Hematopoietic multipotent progenitor cell (in vitro differentiated cells): ENCODE data around the gene LRRC61. TPM values are rescaled to one million over a fixed set of nuclear protein-coding genes. Genes with fewer than 3 reads are reported as not detected.

Experiments
- DNase-seq, 3 donors: peaks; one replicate each; pipeline ENCODE4 v3.0.0-alpha.2; 2011 to 2015; ENCODE audit warnings: low read depth in 2 of 3, low spot score in 2 of 3
- total RNA-seq: library from RNA; depleted of rRNA; stranded (reverse); fragments of >200 nt; gene quantifications from one replicate; pipeline ENCODE4 v1.2.3, GENCODE V29; 2012

Gene LRRC61
- total RNA-seq, 1 donor: 46.6 TPM

DNA sequence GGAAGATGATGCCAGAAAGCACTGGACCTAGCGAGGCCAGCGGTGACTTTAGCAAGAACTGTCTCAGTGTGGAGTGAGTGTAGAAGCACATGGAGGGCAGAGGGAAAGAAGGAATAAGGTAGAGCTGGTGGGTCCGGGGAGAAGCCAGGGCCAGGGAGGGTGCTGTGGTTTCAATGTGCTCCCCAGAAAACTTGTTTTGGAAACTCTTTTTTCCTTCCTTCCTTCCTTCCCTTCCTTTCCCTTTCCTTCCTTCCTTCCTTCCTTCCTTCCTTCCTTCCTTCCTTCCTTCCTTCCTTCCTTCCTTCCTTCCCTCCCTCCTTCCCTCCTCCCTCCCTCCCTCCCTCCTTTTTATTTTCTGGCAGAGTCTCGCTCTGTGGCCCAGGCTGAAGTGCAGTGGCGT, 23.8 kb downstream of the LRRC61 start:
- DNase-seq: no peak

DNA sequence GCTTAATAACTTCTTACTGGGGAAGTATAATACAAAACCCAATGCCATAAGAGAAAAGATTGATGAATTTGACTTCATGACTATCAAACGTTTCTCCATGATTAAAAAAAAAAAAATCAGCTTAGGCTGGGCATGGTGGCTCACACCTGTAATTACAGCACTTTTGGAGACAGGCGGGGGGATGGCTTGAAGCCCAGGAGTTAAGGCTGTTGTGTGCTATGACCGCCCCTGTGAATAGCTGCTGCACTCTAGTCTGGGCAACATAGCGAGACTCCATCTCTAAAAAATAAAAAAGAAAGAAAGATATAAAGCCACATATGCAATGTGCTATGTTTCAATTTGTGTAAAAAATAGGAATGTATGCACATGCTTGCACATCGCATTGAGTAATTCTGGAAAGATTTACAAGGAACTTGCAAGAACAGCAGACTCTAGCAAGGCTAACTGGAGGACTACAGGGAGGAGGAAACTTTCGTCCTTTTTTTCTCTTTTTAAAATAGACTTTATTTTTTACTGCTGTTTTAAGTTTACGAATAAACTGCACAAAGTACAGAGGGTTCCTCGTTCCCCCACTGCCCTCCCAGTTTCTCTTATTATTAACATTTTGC, 28.5 kb downstream of the LRRC61 start:
- DNase-seq: no peak

DNA sequence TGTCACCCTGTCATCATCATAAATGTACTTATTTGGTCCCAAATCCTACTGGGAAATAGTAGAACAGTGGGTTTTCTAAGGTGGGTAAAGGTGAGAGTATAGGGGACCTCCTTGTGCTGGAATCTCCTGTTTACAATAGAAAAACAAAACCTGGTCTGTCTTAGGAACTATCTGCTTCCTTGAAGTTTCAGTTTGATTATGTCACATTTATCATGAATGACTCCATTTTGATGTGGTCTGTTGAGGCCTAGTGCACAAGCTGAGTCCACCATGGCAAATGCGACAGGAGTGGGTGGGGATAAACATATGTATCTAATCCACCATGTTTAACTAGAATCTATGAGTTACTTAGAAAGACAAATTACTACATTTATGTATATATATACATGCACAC, 32.5 kb downstream of the LRRC61 start:
- no peak for DNase-seq

- peak in 2 of 3 donors; percentile 67 to 79 for DNase-seq
Measured at GRCh38 chr7:150356265-150356897, 33.2 kb downstream of the LRRC61 start.

DNA sequence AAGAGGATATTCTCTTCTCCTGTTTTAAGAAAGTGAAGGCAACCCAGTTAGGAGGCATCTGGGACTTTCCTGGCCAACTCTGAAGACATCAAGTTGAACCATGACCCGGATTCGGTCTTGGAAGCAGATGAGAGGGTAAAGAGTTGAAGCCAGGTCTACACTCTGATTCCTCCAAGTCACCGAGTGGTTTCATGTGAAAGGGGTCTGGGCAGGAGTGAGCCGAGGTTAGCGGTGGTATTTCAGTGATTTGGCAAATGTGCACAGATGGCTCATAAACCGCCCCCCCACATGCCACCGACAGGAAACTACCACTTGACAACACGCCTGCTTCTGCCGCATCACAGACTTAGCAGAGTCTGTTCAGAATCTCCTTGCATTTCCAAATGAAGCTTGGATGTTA, 34.1 kb downstream of the LRRC61 start:
- peak in 2 of 3 donors; percentile 89 to 97 for DNase-seq

DNA sequence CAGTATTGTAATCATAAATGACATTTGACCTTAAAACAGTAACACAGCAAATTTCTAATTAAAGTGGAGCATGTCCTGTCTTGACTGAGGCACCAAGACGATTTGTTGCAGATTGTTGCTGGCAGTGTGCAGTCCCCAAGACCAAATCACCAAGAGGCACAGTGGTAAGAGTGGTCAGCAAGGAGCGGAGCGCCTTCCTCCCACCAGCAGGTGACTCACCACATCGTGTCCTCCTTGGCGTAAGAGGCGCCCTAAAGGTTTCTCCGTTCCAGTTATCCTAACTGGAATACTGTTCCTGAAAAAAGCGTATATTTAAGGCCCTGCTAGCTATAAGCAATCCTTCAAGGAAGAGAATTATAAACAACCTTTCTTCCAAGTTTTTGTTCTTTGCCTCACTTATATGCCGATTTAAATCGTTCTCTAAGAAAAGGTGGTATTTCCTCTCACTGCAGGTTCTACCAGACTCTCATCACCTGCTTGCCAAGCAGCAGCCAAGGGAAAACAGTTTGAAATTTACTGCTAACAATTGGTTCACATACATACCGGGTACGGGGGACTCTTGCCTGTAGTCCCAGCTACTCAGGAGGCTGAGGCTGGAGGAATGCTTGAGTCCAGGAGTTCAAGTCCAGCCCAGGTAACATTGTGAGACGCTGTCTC, 34.7 kb downstream of the LRRC61 start:
- no peak for DNase-seq

GRCh38 chr7:150358433-150358832, 35.3 kb downstream of the LRRC61 start:
- no peak for DNase-seq

DNA sequence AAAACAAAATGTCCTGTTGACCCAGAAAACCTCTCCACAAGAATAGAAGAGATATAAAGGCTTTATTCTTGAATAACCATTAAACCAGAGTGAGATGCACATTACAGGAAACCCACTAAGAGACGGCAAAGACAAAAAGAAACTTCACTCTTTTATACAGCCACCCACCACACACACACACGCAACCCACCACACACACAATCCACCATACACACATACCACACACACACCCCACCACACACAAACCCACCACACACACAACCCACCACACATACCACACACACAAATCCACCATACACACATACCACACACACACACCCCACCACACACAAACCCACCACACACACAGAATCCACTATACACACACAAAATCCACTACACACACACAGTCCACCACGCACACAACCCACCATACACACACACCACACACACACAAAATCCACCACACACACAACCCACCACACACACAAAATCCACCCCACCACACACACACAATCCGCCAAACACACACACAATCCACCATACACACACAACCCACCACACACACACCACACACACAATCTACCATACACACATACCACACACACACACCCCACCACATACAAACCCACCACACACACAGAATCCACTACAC, 36.0 kb downstream of the LRRC61 start:
- DNase-seq: no peak

DNA sequence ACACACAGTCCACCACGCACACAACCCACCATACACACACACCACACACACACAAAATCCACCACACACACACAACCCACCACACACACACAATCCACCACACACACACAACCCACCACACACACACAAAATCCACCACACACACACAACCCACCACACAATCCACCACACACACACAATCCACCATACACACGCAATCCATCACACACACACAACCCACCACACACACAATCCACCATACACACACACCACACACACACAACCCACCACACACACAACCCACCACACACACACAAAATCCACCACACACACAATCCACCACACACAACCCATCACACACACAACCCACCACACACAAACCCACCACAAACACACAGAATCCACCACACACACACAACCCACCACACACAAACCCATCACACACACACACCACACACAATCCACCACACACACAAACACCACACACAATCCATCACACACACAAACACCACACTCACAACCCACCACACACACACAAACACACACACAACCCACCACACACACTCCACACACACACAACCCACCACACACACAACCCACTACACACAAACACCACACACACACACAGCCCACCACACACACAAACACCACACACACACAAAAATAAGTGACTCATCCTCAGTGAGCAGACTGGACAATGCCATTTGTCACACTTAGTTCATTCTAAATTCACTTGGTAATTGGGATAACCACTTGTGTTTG, 36.6 kb downstream of the LRRC61 start:
- no peak for DNase-seq

GRCh38 chr7:150360363-150361058, 37.4 kb downstream of the LRRC61 start:
- DNase-seq: no peak

- DNase-seq: no peak
Measured at GRCh38 chr7:150361402-150361801, 38.2 kb downstream of the LRRC61 start.

- no peak for DNase-seq
Measured at GRCh38 chr7:150361807-150362621, 38.9 kb downstream of the LRRC61 start.

DNA sequence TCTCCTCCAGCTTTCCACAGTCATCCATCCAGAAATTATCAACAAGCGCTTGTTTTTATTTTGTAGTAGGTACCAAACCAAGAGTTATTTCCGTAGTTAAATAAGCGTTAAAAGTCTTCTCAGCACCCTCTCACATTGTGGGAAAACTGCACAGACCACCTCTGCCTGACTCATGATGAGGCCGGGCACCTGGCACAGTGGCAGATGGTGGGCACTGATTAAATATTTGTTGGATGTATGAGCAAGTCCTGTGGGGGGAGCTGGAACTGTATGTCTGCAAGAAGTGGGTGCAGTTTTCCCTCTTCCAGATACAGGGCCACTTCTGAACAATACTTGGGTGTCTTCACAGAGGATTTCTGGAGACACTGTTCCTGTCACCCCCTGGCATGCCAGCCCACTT, 40.2 kb downstream of the LRRC61 start:
- peak in 2 of 3 donors; percentile 87 to 89 for DNase-seq

DNA sequence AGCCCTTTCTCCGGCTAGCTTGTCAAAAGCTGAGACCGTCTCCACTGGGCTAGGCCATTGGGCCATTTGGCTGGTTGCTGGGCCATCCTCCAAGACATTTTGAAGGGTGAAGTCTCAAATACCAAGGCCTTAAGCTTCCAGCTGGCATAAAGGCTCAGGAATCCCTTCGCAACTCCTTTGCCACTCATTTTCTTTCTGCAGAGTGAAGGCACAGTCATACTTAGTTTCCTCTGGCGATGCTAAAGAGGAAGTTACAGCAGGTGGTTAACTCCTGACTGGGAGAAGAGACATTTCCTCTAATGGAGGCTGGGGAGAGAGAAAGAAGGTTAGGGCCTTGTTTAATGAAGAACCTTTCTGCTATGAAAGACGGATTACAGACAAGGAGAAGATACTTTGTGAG, 40.7 kb downstream of the LRRC61 start:
- peak in 2 of 3 donors; percentile 67 to 86 for DNase-seq

- peak in 1 of 3 donors; percentile 39 for DNase-seq
Measured at GRCh38 chr7:150365194-150365593, 42.0 kb downstream of the LRRC61 start.

- peak in 1 of 3 donors; percentile 88 for DNase-seq
Measured at GRCh38 chr7:150365673-150366398, 42.7 kb downstream of the LRRC61 start.

DNA sequence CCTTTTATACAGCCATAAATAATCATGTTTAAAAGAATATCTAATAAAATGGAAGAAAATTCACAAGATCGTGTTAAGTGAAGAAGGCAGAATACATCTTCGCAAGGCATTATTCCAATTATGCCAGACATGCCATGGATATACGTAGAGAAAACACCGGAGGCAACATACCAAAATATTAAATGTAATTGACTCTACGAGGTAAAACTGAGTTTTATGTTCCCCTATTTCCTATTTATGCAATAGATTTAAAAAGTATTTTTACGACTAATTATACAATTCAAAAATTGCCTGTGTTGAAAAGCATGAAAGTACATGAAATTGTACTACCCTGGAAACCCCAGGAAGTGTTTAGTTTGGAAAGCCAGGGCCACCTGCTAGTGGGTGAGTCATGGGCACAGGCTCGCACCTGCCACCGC, 44.5 kb downstream of the LRRC61 start:
- no peak for DNase-seq

DNA sequence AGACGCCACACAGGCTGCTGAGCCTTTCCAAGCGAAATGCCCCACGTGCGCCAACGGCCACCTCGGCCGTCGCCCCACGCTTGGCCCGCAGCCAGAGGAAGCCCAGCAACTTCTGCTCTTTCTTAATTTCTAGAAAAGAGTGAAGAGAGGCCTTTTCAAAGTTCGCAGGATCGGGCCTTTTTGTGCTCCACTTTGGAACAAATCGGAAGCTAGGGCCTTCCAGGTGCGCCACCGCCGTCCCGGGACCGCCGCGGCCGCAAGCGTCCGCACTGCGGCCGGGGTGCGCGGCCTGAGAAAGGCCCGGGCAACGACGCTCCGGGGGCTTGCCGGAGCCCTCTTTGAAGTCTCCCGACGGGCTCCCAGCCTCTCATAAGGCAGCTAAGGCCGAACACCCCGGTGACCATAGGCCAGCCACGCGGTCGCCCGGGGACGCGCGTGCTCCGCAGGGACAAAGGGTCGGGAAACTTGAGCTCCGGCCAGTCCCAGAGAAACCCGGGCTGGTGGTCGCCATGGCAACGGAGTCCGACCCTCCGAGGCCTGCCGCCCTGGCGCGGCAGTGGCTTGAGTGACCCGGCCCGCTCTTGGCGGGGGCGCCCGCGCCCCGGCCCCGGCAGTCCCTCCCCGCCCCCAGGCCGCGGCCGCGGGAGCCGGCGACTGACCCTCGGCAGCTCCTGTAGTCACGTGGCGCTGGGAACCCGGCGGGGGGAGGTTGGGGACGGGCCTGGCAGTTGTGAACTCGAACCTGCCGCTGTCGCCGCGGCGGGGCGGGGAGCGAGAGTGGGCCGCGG, 45.1 kb downstream of the LRRC61 start, which contains the start of gene REPIN1:
Gene REPIN1, plus strand, starts transcription at position 727 of the 788 bp plus-strand sequence. CDS start 890 bp downstream, outside the sequence.
- DNase-seq: peak in 2 of 3 donors; percentile 94 to 95
